Caco-2 (cell line): Measurements from ENCODE around the gene WDCP. TPM values are rescaled to one million over a fixed set of nuclear protein-coding genes. Genes with fewer than 3 reads are reported as not detected.

Source experiments
- BruUV-seq: library from RNA; stranded (reverse); fragments of 400-500 nt; replicated peaks from 2 replicates; lab custom pipeline; 2021; lab: Mats Ljungman, UMichigan
- CTCF ChIA-PET: fragments of 300-600 bp; sonication (Branson Sonifier 250); formaldehyde crosslinking; loops from one replicate; lab custom pipeline; 2022; ENCODE audit warnings: antibody characterized with exemption; lab: Charles Lee
- POLR2A ChIA-PET: fragments of 300-600 bp; sonication (Branson Sonifier 250); formaldehyde crosslinking; loops from one replicate; lab custom pipeline; 2022; ENCODE audit warnings: antibody characterized with exemption; lab: Charles Lee
- DNase-seq, 2 experiments: peaks; one replicate each; pipeline versions ENCODE4 v3.0.0 to v3.0.0-alpha.2; 2020 to 2022
- H3K27me3 ChIP-seq: replicated peaks from 2 replicates; pipeline ENCODE4 v1.6.0; 2011; ENCODE audit warnings: low read length; ENCODE audit not compliant: control insufficient read depth, insufficient read depth
- H3K36me3 ChIP-seq: 2 replicates; pipeline ENCODE4 v1.5.1; 2011; ENCODE audit warnings: low read length; ENCODE audit not compliant: control insufficient read depth, insufficient read depth
- H3K4me1 ChIP-seq: fragments of 250-450 bp; sonication (Bioruptor Pico); 2 replicates; pipeline ENCODE4 v1.5.1; 2020; ENCODE audit warnings: mild to moderate bottlenecking
- H3K4me3 ChIP-seq: 2 replicates; pipeline ENCODE4 v1.5.1; 2011; ENCODE audit warnings: low read depth, mild to moderate bottlenecking, control low read depth, low read length
- H3K9me3 ChIP-seq: fragments of 250-450 bp; sonication (Bioruptor Pico); 2 replicates; pipeline ENCODE4 v1.5.1; 2020; ENCODE audit warnings: mild to moderate bottlenecking, moderate library complexity
- H3K27ac Mint-ChIP-seq: one replicate; pipeline ENCODE4 v1.8.0; 2022; ENCODE audit warnings: mixed read lengths; ENCODE audit not compliant: unreplicated experiment
- H3K27me3 Mint-ChIP-seq: one replicate; pipeline ENCODE4 v1.8.0; 2022; ENCODE audit warnings: mixed read lengths; ENCODE audit not compliant: insufficient read depth, unreplicated experiment
- H3K36me3 Mint-ChIP-seq: one replicate; pipeline ENCODE4 v1.8.0; 2022; ENCODE audit warnings: mild to moderate bottlenecking, mixed read lengths; ENCODE audit not compliant: insufficient read depth, unreplicated experiment
- H3K4me1 Mint-ChIP-seq: one replicate; pipeline ENCODE4 v1.8.0; 2022; ENCODE audit warnings: low read depth, mixed read lengths; ENCODE audit not compliant: unreplicated experiment
- H3K4me3 Mint-ChIP-seq: one replicate; pipeline ENCODE4 v1.8.0; 2022; ENCODE audit warnings: mild to moderate bottlenecking, moderate library complexity, mixed read lengths; ENCODE audit not compliant: unreplicated experiment
- H3K9me3 Mint-ChIP-seq: one replicate; pipeline ENCODE4 v1.8.0; 2022; ENCODE audit warnings: mixed read lengths; ENCODE audit not compliant: unreplicated experiment
- CTCF ChIP-seq, 2 experiments: fragments of 200-600 bp in 1 of 2; IDR thresholded peaks; 1 replicate in 1 of 2; 2 replicates in 1 of 2; pipeline versions ENCODE4 v1.5.1 to v1.8.0; 2011 to 2022; ENCODE audit warnings: antibody characterized with exemption in 1 of 2, control low read depth in 1 of 2, inconsistent platforms in 1 of 2, low read depth in 1 of 2, low read length in 1 of 2, mild to moderate bottlenecking in 1 of 2, moderate library complexity in 1 of 2; ENCODE audit not compliant: insufficient read depth in 1 of 2, severe bottlenecking in 1 of 2, unreplicated experiment in 1 of 2
- intact Hi-C: fragments of 100-400 bp; cut with micrococcal nuclease; formaldehyde crosslinking; loops from one replicate; pipeline ENCODE4 v1.10.0; 2022; ENCODE audit not compliant: unreplicated experiment
- total RNA-seq: library from RNA; stranded (reverse); gene quantifications from 2 replicates; pipeline ENCODE4 v1.2.3, GENCODE V29; 2022

Gene WDCP
- total RNA-seq, 1 experiment from 2014 or later: 13.0 TPM

- Histone ChIP-seq H3K4me3 (no peak overlapping the region), H3K27me3 (no peaks in the 10 kb centered on the region), H3K36me3 (no peaks in the 10 kb centered on the region), H3K4me1 (peaks cover 22% of the 10 kb centered on the region), H3K9me3 (no peaks in the 10 kb centered on the region)
- Mint-ChIP-seq H3K27me3 (no peaks in the 10 kb centered on the region), H3K9me3 (no peaks in the 10 kb centered on the region), H3K36me3 (peaks cover 7% of the 10 kb centered on the region), H3K4me3 (no peak overlapping the region), H3K4me1 (peaks cover 22% of the 10 kb centered on the region), H3K27ac (peak overlapping the region; percentile 74)
- TF ChIP-seq CTCF (IDR thresholded peaks at IDR 0.05; ENCODE audit: insufficient read depth in 1 of 2, low read depth in 1 of 2, low read length in 1 of 2, severe bottlenecking in 1 of 2, unreplicated experiment in 1 of 2): no peak
- intact Hi-C loops: no loop called here
- ChIA-PET CTCF (interaction anchor here (1.6 kb wide), 1 partner anchor 67 kb away, joined by 3 read pairs; no protein-coding TSS in a partner anchor), POLR2A (no interaction called here)
- no TSS peak for BruUV-seq
- no peak for DNase-seq
These were observed 30.1 kb downstream of the WDCP start for GRCh38 chr2:24016853-24017703.

- no peaks in the 10 kb centered on the region for H3K36me3 ChIP-seq
- POLR2A ChIA-PET: interaction anchor here (0.6 kb wide), 1 partner anchor 389 kb away, joined by 6 read pairs; no protein-coding TSS in a partner anchor
- H3K4me1 Mint-ChIP-seq: peaks cover 28% of the 10 kb centered on the region
These were observed 30.8 kb downstream of the WDCP start for GRCh38 chr2:24016376-24016761.

More at GRCh38 chr2:24016376-24016761, 30.8 kb downstream of the WDCP start:
- Mint-ChIP-seq H3K4me3 (no peak overlapping the region), H3K36me3 (peaks cover 6% of the 10 kb centered on the region), H3K27me3 (no peaks in the 10 kb centered on the region), H3K27ac (peak overlapping the region; percentile 74), H3K9me3 (no peaks in the 10 kb centered on the region)
- no TSS peak for BruUV-seq
- intact Hi-C loops: no loop called here
- Histone ChIP-seq H3K4me1 (peaks cover 22% of the 10 kb centered on the region), H3K4me3 (no peak overlapping the region), H3K27me3 (no peaks in the 10 kb centered on the region), H3K9me3 (no peaks in the 10 kb centered on the region)
- no peak for TF ChIP-seq CTCF (IDR thresholded peaks at IDR 0.05; ENCODE audit: insufficient read depth in 1 of 2, low read depth in 1 of 2, low read length in 1 of 2, severe bottlenecking in 1 of 2, unreplicated experiment in 1 of 2)
- CTCF ChIA-PET: interaction anchor here (1.3 to 1.6 kb wide), 2 partner anchors 67 to 89 kb away, joined by 3 to 5 read pairs; partner anchors contain the start of gene ATAD2B
- DNase-seq: no peak
